HT-29 (cell line): ENCODE data around the gene EID2. TPM values are rescaled to one million over a fixed set of nuclear protein-coding genes. Genes with fewer than 3 reads are reported as not detected.
A peak's percentile ranks its signal among the peaks of the same experiment; 100 is the strongest.

Experiments
- DNase-seq: peaks from one replicate; pipeline ENCODE4 v3.0.0-alpha.2; 2015; ENCODE audit warnings: low spot score
- small RNA-seq: library from RNA; depleted of rRNA; stranded (forward); fragments of <200 nt; gene quantifications from one replicate; pipeline ENCODE3, GENCODE V24; 2014
- total RNA-seq: library from RNA; depleted of rRNA; stranded (reverse); fragments of >200 nt; shearing (Covaris generic); gene quantifications from 2 replicates; pipeline ENCODE4 v1.2.3, GENCODE V29; 2014; rRNA removed

The EID2 gene
- total RNA-seq, 1 experiment from 2014 or later: 18.8 TPM

GRCh38 chr19:39502640-39503417, 37.1 kb downstream of the EID2 start:
- DNase-seq: peak; percentile 61

DNA sequence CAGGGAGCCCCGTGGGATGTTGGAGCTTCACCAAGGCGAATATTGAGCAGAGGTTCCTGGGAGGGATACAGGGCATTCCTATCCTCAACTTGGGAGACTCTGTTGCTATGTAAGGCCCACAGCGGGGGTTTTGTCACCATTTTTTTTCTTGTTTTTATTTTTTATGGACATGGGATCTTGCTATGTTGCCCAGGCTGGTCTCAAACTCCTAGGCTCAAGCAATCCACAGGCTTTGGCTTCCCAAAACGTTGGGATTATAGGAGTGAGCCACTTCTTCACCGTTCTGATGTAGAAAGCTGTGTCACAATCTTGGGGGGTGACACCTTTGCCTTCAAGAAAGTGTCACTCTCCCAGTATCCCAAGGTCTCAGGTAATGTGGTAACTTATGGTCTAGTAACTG, 38.6 kb downstream of the EID2 start:
- DNase-seq: no peak

DNA sequence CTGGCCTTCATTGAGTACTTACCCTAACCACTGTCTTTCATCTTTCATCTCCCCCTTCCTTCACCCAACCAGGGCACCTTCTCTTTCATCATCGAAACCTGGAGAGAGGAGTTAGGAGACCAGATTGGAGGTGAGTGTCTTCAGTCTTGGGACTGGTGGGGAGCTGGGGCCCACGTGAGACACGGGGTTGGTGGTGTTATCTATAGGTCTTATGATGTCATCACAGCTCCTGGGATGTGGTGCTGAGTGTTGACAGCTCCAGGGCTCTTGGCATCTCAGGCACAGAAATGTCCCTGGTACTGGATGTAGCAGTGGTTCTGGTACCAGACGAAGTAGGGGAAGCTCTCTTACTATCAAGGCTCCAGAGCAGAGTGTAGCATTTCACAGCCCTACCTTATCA, 39.4 kb downstream of the EID2 start:
- no peak for DNase-seq

DNA sequence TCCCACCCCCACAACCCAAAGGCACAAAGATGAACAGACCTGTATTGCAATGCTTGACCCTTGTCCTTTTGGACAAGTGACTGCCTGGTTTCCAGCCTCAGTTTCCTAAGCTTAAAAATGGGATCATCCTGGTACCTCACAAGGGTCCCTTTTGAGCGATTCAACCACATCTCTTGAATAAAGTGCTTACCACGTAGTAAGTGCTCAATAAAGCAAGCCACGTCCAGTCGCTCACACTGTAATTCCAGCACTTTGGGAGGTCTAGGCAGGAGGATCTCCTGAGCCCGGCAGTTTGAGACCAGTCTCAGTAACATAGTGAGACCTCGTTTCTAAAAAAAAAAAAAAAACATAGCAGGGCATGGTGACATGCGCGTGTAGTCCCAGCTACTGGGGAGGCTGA, 40.0 kb downstream of the EID2 start:
- DNase-seq: no peak

GRCh38 chr19:39498798-39499642, 40.9 kb downstream of the EID2 start, which contains the start of gene DLL3:
Gene DLL3, plus strand, starts transcription at chr19:39498947. Its CDS starts 28 bp downstream, at chr19:39498975.
- DNase-seq: no peak

GRCh38 chr19:39497996-39498797, 41.8 kb downstream of the EID2 start:
- DNase-seq: peak; percentile 66

- no peak for DNase-seq
Measured at GRCh38 chr19:39497701-39497995, 42.3 kb downstream of the EID2 start.

- no peak for DNase-seq
Measured at GRCh38 chr19:39496063-39496462, 43.9 kb downstream of the EID2 start.

DNA sequence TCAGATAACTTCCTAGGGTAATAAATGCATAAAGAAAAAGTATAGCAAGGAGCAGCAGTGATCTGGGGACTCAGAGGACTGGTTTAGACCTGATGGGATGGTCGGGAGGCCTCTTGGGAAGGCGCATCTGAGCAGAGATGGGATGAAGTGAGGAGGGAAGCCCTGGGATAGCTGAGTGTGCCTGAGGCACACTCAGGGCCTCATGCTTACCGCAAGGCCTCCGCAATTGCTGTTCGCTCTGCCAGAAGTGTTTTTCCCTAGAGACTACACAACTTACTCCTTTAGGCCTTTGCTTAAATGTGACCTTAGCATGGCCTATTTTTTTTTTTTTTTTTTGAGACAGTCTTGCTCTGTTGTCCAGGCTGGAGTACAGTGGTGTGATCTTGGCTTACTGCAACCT, 45.3 kb downstream of the EID2 start:
- DNase-seq: no peak

DNA sequence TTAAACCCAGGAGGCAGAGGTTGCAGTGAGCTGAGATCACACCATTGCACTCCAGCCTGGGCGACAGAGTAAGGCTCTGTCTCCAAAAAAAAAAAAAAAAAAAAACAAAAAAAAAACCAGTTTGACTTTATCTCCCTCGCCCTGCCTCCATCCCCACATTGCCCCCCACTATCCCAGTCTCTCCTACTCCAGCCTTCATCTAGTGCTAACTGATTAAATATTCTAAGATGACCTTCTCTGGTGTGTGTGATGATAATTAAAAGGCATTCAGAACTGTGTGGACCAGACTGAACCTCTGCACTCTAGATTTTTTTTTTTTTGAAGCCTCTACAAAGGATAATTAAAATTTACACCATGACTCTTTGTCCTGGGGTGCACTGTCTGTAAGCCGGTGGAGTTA, 47.2 kb downstream of the EID2 start:
- no peak for DNase-seq

GRCh38 chr19:39492225-39492624, 47.7 kb downstream of the EID2 start:
- DNase-seq: no peak

GRCh38 chr19:39489756-39490155, 50.2 kb downstream of the EID2 start:
- DNase-seq: no peak

Small RNA genes lying within 50 kb of the gene (small RNA-seq; reads per million reads assigned to genes)
- not detected for gene RPS29P24

Other genes with a start within 250 kb of the EID2 start
- not detected in 2 replicates for gene IFNL1, start 243.8 kb downstream of the EID2 start, total RNA-seq
- gene LRFN1, start 219.3 kb downstream of the EID2 start, total RNA-seq: 0.38 and 0.44 TPM in 2 replicates
- gene GMFG, start 204.1 kb downstream of the EID2 start, total RNA-seq: not detected in 2 replicates
- gene SAMD4B, start 197.7 kb downstream of the EID2 start, total RNA-seq: 220 and 230 TPM in 2 replicates
- 109 and 115 TPM in 2 replicates for gene PAF1, start 149.1 kb downstream of the EID2 start, total RNA-seq
- 59.7 and 64.3 TPM in 2 replicates for gene MED29, start 148.8 kb downstream of the EID2 start, total RNA-seq
- 124 and 131 TPM in 2 replicates for gene ZFP36, start 133.3 kb downstream of the EID2 start, total RNA-seq
- gene PLEKHG2, start 127.5 kb downstream of the EID2 start, total RNA-seq: 51.0 and 61.2 TPM in 2 replicates
- 798 and 1,020 TPM in 2 replicates for gene RPS16, start 104.2 kb downstream of the EID2 start, total RNA-seq
- gene SUPT5H, start 94.6 kb downstream of the EID2 start, total RNA-seq: 128 and 151 TPM in 2 replicates
- gene TIMM50, start 59.3 kb downstream of the EID2 start, total RNA-seq: 261 and 295 TPM in 2 replicates
- gene DLL3, start 41.2 kb downstream of the EID2 start, total RNA-seq: 0.15 TPM in 1 of 2 replicates, not detected in the other
- gene SELENOV, start 25.0 kb downstream of the EID2 start, total RNA-seq: not detected in 2 replicates
- 1.3 and 2.1 TPM in 2 replicates for gene EID2B, start 7.3 kb downstream of the EID2 start, total RNA-seq
- not detected in 2 replicates for gene LGALS13, start 62.4 kb upstream of the EID2 start, total RNA-seq
- not detected in 2 replicates for gene LGALS16, start 115.8 kb upstream of the EID2 start, total RNA-seq
- gene LGALS14, start 164.3 kb upstream of the EID2 start, total RNA-seq: not detected in 2 replicates
- not detected in 2 replicates for gene CLC, start 197.9 kb upstream of the EID2 start, total RNA-seq
- not detected in 2 replicates for gene LEUTX, start 238.7 kb upstream of the EID2 start, total RNA-seq